A549 (cell line): ENCODE results near the gene CWC25. TPM values are rescaled to one million over a fixed set of nuclear protein-coding genes. Genes with fewer than 3 reads are reported as not detected.

Experiments used
- ATAC-seq, 2 experiments: fragments of 200-7000 bp in 1 of 2; fragments of >200 bp in 1 of 2; cut with Nextera tagmentation in 1 of 2; cut with Tn5 transposase in 1 of 2; 3 replicates each; pipeline versions ENCODE4 v1.8.0 to v1.9.1; 2018 to 2020; ENCODE audit warnings: mild to moderate bottlenecking in 1 of 2, moderate library complexity in 1 of 2
- CTCF ChIA-PET: fragments of 300-600 bp; sonication (Branson Sonifier 250); formaldehyde crosslinking; extraction: SDS; loops from one replicate; lab custom pipeline; 2021; ENCODE audit warnings: antibody characterized with exemption, inconsistent platforms; lab: Yijun Ruan, JAX
- POLR2A ChIA-PET: fragments of 350-600 bp; formaldehyde crosslinking; extraction: SDS; loops from one replicate; lab custom pipeline; 2021; ENCODE audit warnings: antibody characterized with exemption, inconsistent platforms; lab: Yijun Ruan, JAX
- DNase-seq, 2 experiments: peaks; one replicate each; pipeline versions ENCODE4 v3.0.0 to v3.0.0-alpha.2; 2011 to 2016; ENCODE audit warnings: low read depth in 1 of 2, low spot score in 1 of 2
- FAIRE-seq: peaks from 2 replicates; lab custom pipeline; 2011; peaks lifted over from hg19 to GRCh38; lab: Jason Lieb, UNC
- H3K27ac ChIP-seq, 2 experiments: fragments of >200 bp; sonication (Bioruptor Twin); formaldehyde crosslinking; 3 replicates each; pipeline ENCODE4 v1.5.1; 2016 to 2017
- H3K4me1 ChIP-seq: fragments of >200 bp; sonication (Bioruptor Twin); formaldehyde crosslinking; 3 replicates; pipeline ENCODE4 v1.6.1; 2016
- H3K4me2 ChIP-seq: fragments of >200 bp; sonication (Bioruptor Twin); formaldehyde crosslinking; 3 replicates; pipeline ENCODE4 v1.6.1; 2016
- H3K4me3 ChIP-seq: fragments of >200 bp; sonication (Bioruptor Twin); formaldehyde crosslinking; 3 replicates; pipeline ENCODE4 v1.5.1; 2016
- H3K9me3 ChIP-seq: fragments of >200 bp; sonication (Bioruptor Twin); formaldehyde crosslinking; 3 replicates; pipeline ENCODE4 v1.6.1; 2016
- CBX8 ChIP-seq: fragments of 200-600 bp; sonication (generic); IDR thresholded peaks from 2 replicates; pipeline ENCODE4 v1.6.1; 2016
- CEBPB ChIP-seq, 2 experiments: fragments of >200 bp in 1 of 2; sonication (Bioruptor Twin) in 1 of 2; formaldehyde crosslinking in 1 of 2; IDR thresholded peaks; 2 replicates each; pipeline ENCODE4 v1.6.1; 2012 to 2016
- EHMT2 ChIP-seq: fragments of 200-600 bp; sonication (generic); IDR thresholded peaks from 2 replicates; pipeline ENCODE4 v1.6.1; 2016; ENCODE audit warnings: antibody characterized with exemption, low read depth, mild to moderate bottlenecking, moderate library complexity
- EP300 ChIP-seq, 2 experiments: fragments of >200 bp; sonication (Bioruptor Twin); formaldehyde crosslinking; IDR thresholded peaks; 2 replicates in 1 of 2; 3 replicates in 1 of 2; pipeline ENCODE4 v1.6.1; 2016 to 2017
- FOSB ChIP-seq: fragments of 250-450 bp; sonication (Bioruptor Pico); IDR thresholded peaks from 2 replicates; pipeline ENCODE4 v1.5.0; 2020; ENCODE audit warnings: mild to moderate bottlenecking, moderate library complexity
- FOSL2 ChIP-seq, 2 experiments: fragments of 450-650 bp in 1 of 2; fragments of >200 bp in 1 of 2; sonication (Bioruptor Twin) in 1 of 2; formaldehyde crosslinking; IDR thresholded peaks; 2 replicates each; pipeline versions ENCODE4 v1.5.0 to v1.6.1; 2016 to 2020; ENCODE audit warnings: mild to moderate bottlenecking in 1 of 2, moderate library complexity in 1 of 2
- HEYL ChIP-seq: fragments of 250-450 bp; sonication (Bioruptor Pico); IDR thresholded peaks from 2 replicates; pipeline ENCODE4 v1.8.0; 2021; ENCODE audit warnings: mild to moderate bottlenecking, moderate library complexity
- HOXA7 ChIP-seq: fragments of 250-450 bp; sonication (Bioruptor Pico); IDR thresholded peaks from 2 replicates; pipeline ENCODE4 v1.5.0; 2020; ENCODE audit warnings: mild to moderate bottlenecking, moderate library complexity
- JUN ChIP-seq, 2 experiments: fragments of >200 bp; sonication (Bioruptor Twin); formaldehyde crosslinking; IDR thresholded peaks; 2 replicates in 1 of 2; 3 replicates in 1 of 2; pipeline ENCODE4 v1.6.1; 2016 to 2017
- KDM1A ChIP-seq: fragments of 200-600 bp; sonication (generic); IDR thresholded peaks from 2 replicates; pipeline ENCODE4 v1.6.1; 2016; ENCODE audit warnings: low read depth, mild to moderate bottlenecking
- KDM5A ChIP-seq: fragments of 200-600 bp; sonication (generic); IDR thresholded peaks from 2 replicates; pipeline ENCODE4 v1.6.1; 2016; ENCODE audit warnings: antibody characterized with exemption, mild to moderate bottlenecking
- MAFK ChIP-seq: fragments of 450-650 bp; IDR thresholded peaks from 2 replicates; pipeline ENCODE4 v1.6.1; 2014; ENCODE audit not compliant: partially characterized antibody
- MYC ChIP-seq: IDR thresholded peaks from 2 replicates; pipeline ENCODE4 v1.6.1; 2012; ENCODE audit warnings: mild to moderate bottlenecking, inconsistent platforms, low read length, improper control_type of control experiment, borderline replicate concordance
- PHF8 ChIP-seq: fragments of 200-600 bp; sonication (generic); IDR thresholded peaks from 2 replicates; pipeline ENCODE4 v1.6.1; 2016; ENCODE audit warnings: low read depth, mild to moderate bottlenecking, antibody characterized with exemption, moderate library complexity, borderline replicate concordance
- RAD21 ChIP-seq, 2 experiments: fragments of >200 bp in 1 of 2; sonication (Bioruptor Twin) in 1 of 2; formaldehyde crosslinking in 1 of 2; IDR thresholded peaks in 1 of 2; conservative IDR thresholded peaks in 1 of 2; 2 replicates in 1 of 2; 3 replicates in 1 of 2; pipeline ENCODE4 v1.6.1; 2012 to 2018; ENCODE audit warnings: inconsistent platforms in 1 of 2
- RFX5 ChIP-seq: fragments of 450-650 bp; IDR thresholded peaks from 2 replicates; pipeline ENCODE4 v1.7.1; 2014; ENCODE audit warnings: antibody characterized with exemption, mild to moderate bottlenecking, moderate library complexity
- TFCP2L1 ChIP-seq: fragments of 250-450 bp; sonication (Bioruptor Pico); IDR thresholded peaks from 2 replicates; pipeline ENCODE4 v1.5.0; 2021; ENCODE audit warnings: mild to moderate bottlenecking
- TP53 ChIP-seq: fragments of 250-450 bp; sonication (Bioruptor Pico); IDR thresholded peaks from 2 replicates; pipeline ENCODE4 v1.5.0; 2021; ENCODE audit warnings: mild to moderate bottlenecking, moderate library complexity
- ZC3H11A ChIP-seq: fragments of 450-650 bp; IDR thresholded peaks from 2 replicates; pipeline ENCODE4 v1.6.1; 2014; ENCODE audit warnings: antibody characterized with exemption, mild to moderate bottlenecking
- ZNF302 ChIP-seq: fragments of 250-450 bp; sonication (Bioruptor Pico); IDR thresholded peaks from 2 replicates; pipeline ENCODE4 v1.9.0; 2021; ENCODE audit warnings: inconsistent platforms, mild to moderate bottlenecking, moderate library complexity
- WGBS: methylation state at CpG from one replicate; pipeline ENCODE4 v1.1.6; 2017; ENCODE audit errors: missing lambda C conversion rate; 5-methylcytosine and 5-hydroxymethylcytosine counted together
- polyA plus RNA-seq, 4 experiments: library from polyadenylated mRNA; depleted of rRNA in 3 of 4; stranded (reverse); fragments of >200 nt; fragmentation: RNase III in 1 of 4; extraction: RNeasy Plus Mini Kit Qiagen cat#74134 plus additional on column Dnase treatment in 1 of 4; gene quantifications; 2 replicates in 3 of 4; 3 replicates in 1 of 4; pipeline ENCODE4 v1.2.3, GENCODE V29; 2011 to 2017
- TF ChIP-seq, protein P1 (sequence below): fragments of 150-350 bp; IDR thresholded peaks from 2 replicates; pipeline ENCODE4 v1.6.1; 2014; ENCODE audit warnings: low read depth, mild to moderate bottlenecking, low read length
- TF ChIP-seq, protein P2 (sequence below): fragments of >200 bp; sonication (Bioruptor Twin); formaldehyde crosslinking; IDR thresholded peaks from 3 replicates; pipeline ENCODE4 v1.5.1; 2016
- TF ChIP-seq, protein P3 (sequence below): IDR thresholded peaks from 2 replicates; pipeline ENCODE4 v1.6.1; 2012
- TF ChIP-seq, protein P4 (sequence below): fragments of >200 bp; sonication (Bioruptor Twin); formaldehyde crosslinking; IDR thresholded peaks from 2 replicates; pipeline ENCODE4 v1.6.1; 2016
- TF ChIP-seq, protein P5 (sequence below): fragments of 250-450 bp; sonication (Bioruptor Pico); IDR thresholded peaks from 2 replicates; pipeline ENCODE4 v1.5.0; 2020; ENCODE audit warnings: low read depth, mild to moderate bottlenecking, moderate library complexity

Gene CWC25
- polyA plus RNA-seq, 2 of the 4 experiments (the other 2 are of a cell fraction) = 23.1 to 34.5 TPM

DNA sequence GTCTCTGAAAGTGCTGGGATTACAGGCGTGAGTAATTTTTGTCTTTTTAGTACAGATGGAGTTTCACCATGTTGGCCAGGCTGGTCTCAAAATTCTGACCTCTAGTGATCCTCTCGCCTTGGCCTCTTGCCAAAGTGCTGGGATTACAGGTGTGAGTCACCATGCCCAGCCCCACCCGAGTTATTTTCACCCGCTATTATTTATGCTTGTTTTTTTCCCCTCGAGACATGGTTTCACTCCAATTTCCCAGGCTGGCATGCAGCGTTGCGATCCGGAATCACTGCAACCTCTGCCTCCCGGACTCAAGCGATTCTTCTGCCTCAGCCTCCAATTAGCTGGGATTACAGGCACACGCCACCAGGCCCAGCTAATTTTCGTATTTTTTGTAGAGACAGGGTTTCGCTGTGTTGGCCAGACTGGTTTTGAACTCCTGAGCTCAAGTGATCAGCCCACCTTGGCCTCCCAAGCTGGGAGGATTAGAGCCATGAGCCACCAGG is 19.2 kb upstream of the CWC25 start (continued):
- no peak for TF ChIP-seq KDM5A
- no peak for TF ChIP-seq KDM1A
- TF ChIP-seq EP300 (IDR thresholded peaks at IDR 0.05) = no peak
- no peak for TF ChIP-seq EHMT2
- TF ChIP-seq TFCP2L1 (CRISPR knock-in tag) = no peak
- TF ChIP-seq ZNF302 = no peak
- no peak for TF ChIP-seq ZC3H11A
- TF ChIP-seq JUN (IDR thresholded peaks at IDR 0.05) = no peak

DNA sequence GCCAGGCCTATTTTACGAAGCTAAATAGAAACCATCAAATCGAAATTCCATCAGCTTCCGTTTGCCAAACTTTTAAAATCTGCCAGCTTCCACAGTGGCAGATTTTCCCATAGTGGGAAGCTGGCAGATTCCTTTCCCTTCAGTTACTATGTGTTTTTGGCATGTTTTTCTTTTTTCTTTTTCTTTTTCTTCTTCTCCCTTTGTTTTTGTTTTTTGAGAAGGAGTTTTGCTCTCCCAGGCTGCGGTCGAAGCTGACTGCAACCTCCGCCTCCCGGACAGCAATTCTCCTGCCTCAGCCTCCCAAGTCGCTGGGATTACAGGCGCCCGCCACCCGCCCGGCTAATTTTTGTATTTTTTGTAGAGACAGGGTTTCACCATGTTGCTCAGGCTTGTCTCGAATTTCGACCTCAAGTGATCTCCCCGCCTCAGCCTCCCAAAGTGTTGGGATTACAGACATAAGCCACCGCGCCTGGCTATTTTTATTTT is 684 bp upstream of the CWC25 start:
- POLR2A ChIA-PET = interaction anchor here (0.7 to 4.3 kb wide), 7 partner anchors 21 to 74 kb away, joined by 3 to 30 read pairs (median 5); partner anchors contain the start of genes LASP1, PIP4K2B, PSMB3 and RPL23
- Histone ChIP-seq H3K4me3 (peak overlapping the region; percentile 58), H3K4me2 (peak overlapping the region; percentile 80), H3K27ac (peak overlapping the region; percentile 94 to 96), H3K4me1 (peaks cover 14% of the 10 kb centered on the region), H3K9me3 (no peaks in the 10 kb centered on the region)
- DNase-seq (no peak), FAIRE-seq (no peak), ATAC-seq (no peak)
- TF ChIP-seq FOSB (CRISPR knock-in tag) = 0 out of 2 replicates have a peak, but pooled peaks have one; percentile 1
- TF ChIP-seq, protein P1, sequence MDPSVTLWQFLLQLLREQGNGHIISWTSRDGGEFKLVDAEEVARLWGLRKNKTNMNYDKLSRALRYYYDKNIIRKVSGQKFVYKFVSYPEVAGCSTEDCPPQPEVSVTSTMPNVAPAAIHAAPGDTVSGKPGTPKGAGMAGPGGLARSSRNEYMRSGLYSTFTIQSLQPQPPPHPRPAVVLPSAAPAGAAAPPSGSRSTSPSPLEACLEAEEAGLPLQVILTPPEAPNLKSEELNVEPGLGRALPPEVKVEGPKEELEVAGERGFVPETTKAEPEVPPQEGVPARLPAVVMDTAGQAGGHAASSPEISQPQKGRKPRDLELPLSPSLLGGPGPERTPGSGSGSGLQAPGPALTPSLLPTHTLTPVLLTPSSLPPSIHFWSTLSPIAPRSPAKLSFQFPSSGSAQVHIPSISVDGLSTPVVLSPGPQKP = no peak
- 93% methylated on average over 17 of the region's 17 CpGs for WGBS
- CTCF ChIA-PET = interaction anchor here (0.9 to 1.6 kb wide), 2 partner anchors 21 to 91 kb away, joined by 3 to 5 read pairs; no protein-coding TSS in a partner anchor

DNA sequence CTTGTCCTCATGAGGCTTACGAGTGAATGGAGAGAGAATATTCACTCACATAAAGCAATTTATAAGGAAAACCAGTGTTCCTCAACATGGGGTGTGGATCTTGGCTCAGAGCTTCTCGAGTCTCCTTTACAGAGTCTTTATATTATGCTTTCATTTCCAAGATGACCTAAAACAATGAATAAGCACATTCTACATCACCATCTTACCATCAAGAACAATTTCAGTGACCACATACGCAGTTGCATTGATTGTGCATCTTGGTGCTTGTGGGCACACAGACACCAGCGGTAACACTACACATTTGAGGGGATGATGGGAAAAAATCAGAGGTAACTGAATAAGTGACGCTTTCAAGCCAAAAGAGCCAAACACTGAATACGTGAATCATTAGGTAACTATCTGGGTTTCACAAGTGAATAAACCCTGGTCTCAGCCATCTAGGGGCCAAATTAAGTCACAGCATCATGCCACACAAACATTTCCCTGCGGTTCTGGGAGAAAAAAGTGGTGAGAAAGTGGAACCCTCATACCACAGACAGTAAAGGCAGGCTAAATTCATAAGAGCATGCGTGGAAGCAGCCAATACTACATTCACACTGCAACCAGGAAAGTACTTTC is 9.4 kb downstream of the CWC25 start:
- H3K4me2 ChIP-seq = no peak overlapping the region
- no peaks in the 10 kb centered on the region for H3K9me3 ChIP-seq
- ChIA-PET POLR2A (no interaction called here), CTCF (interaction anchor here (1.0 kb wide), 2 partner anchors 11 to 18 kb away, joined by 3 read pairs; no protein-coding TSS in a partner anchor)
- ATAC-seq (peak; percentile 75 to 89; a peak in 5 of 6 replicates), FAIRE-seq (no peak), DNase-seq (peak; percentile 68 to 72)
- no peak overlapping the region for H3K4me3 ChIP-seq
- WGBS = 77% methylated on average over 8 of the region's 8 CpGs
- peaks cover 16% of the 10 kb centered on the region; the same call in 2 of the 3 replicates for H3K4me1 ChIP-seq
- TF ChIP-seq, protein P2, sequence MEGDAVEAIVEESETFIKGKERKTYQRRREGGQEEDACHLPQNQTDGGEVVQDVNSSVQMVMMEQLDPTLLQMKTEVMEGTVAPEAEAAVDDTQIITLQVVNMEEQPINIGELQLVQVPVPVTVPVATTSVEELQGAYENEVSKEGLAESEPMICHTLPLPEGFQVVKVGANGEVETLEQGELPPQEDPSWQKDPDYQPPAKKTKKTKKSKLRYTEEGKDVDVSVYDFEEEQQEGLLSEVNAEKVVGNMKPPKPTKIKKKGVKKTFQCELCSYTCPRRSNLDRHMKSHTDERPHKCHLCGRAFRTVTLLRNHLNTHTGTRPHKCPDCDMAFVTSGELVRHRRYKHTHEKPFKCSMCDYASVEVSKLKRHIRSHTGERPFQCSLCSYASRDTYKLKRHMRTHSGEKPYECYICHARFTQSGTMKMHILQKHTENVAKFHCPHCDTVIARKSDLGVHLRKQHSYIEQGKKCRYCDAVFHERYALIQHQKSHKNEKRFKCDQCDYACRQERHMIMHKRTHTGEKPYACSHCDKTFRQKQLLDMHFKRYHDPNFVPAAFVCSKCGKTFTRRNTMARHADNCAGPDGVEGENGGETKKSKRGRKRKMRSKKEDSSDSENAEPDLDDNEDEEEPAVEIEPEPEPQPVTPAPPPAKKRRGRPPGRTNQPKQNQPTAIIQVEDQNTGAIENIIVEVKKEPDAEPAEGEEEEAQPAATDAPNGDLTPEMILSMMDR = peak; percentile 24; the same call in 2 of the 3 replicates
- no peak for TF ChIP-seq TP53 (CRISPR knock-in tag)
- peak; percentile 63 for TF ChIP-seq MAFK
- TF ChIP-seq FOSL2 (IDR thresholded peaks at IDR 0.05) = no peak
- TF ChIP-seq FOSL2 (CRISPR knock-in tag; IDR thresholded peaks at IDR 0.05) = peak; percentile 61
- TF ChIP-seq JUN (IDR thresholded peaks at IDR 0.05) = no peak
- no peak for TF ChIP-seq PHF8
- TF ChIP-seq, protein P3, sequence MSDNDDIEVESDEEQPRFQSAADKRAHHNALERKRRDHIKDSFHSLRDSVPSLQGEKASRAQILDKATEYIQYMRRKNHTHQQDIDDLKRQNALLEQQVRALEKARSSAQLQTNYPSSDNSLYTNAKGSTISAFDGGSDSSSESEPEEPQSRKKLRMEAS = no peak
- TF ChIP-seq MYC = no peak
- TF ChIP-seq RFX5 = no peak
- no peak for TF ChIP-seq FOSB (CRISPR knock-in tag)
- TF ChIP-seq CBX8 = no peak
- TF ChIP-seq CEBPB (IDR thresholded peaks at IDR 0.05) = peak in 1 of 2 experiments; percentile 37; a peak in 1 of 4 replicates
- no peak for TF ChIP-seq RAD21 (conservative IDR thresholded peaks at IDR 0.05 in 1 of 2, IDR thresholded peaks at IDR 0.05 in 1 of 2)
- TF ChIP-seq, protein P4, sequence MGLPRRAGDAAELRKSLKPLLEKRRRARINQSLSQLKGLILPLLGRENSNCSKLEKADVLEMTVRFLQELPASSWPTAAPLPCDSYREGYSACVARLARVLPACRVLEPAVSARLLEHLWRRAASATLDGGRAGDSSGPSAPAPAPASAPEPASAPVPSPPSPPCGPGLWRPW = no peak
- TF ChIP-seq KDM1A = no peak
- no peak for TF ChIP-seq HOXA7 (CRISPR knock-in tag)
- TF ChIP-seq HEYL (CRISPR knock-in tag) = no peak
- TF ChIP-seq EHMT2 = no peak
- TF ChIP-seq, protein P5, sequence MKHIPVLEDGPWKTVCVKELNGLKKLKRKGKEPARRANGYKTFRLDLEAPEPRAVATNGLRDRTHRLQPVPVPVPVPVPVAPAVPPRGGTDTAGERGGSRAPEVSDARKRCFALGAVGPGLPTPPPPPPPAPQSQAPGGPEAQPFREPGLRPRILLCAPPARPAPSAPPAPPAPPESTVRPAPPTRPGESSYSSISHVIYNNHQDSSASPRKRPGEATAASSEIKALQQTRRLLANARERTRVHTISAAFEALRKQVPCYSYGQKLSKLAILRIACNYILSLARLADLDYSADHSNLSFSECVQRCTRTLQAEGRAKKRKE (CRISPR knock-in tag) = no peak
- 0 out of 6 replicates have a peak overlapping the region, but pooled peaks of 1 of the 2 experiments have one; percentile 10 for H3K27ac ChIP-seq
